Measurements from ENCODE around the gene SNX15. TPM values are rescaled to one million over a fixed set of nuclear protein-coding genes. Genes with fewer than 3 reads are reported as not detected.
"Not testable (repeated sequence)": the region's sequence is repeated elsewhere in the genome, so short reads cannot be mapped to it uniquely, and the experiment has no call there.

Gene SNX15
- total RNA-seq: 39.4 TPM

GRCh38 chr11:65027213-65028067, at the start of gene SNX15:
SNX15 (plus strand) TSS chr11:65027439; CDS start chr11:65027538, 99 bp downstream.
- DNase-seq (ENCODE audit: low spot score): peak; percentile 94

GRCh38 chr11:64983339-64983738, 43.9 kb upstream of the SNX15 start:
- DNase-seq (ENCODE audit: low spot score): not testable (repeated sequence)

GRCh38 chr11:64987998-64988854, 39.0 kb upstream of the SNX15 start:
- no peak for DNase-seq (ENCODE audit: low spot score)

GRCh38 chr11:64989416-64989815, 37.8 kb upstream of the SNX15 start:
- no peak for DNase-seq (ENCODE audit: low spot score)

GRCh38 chr11:64990222-64990923, 36.9 kb upstream of the SNX15 start:
- DNase-seq (ENCODE audit: low spot score): no peak

- DNase-seq (ENCODE audit: low spot score): no peak
These were observed 32.9 kb upstream of the SNX15 start for GRCh38 chr11:64994318-64994717.

GRCh38 chr11:64996327-64996709, 30.9 kb upstream of the SNX15 start:
- no peak for DNase-seq (ENCODE audit: low spot score)

- peak; percentile 80 for DNase-seq (ENCODE audit: low spot score)
These were observed 30.4 kb upstream of the SNX15 start, which contains the start of gene BATF2 for GRCh38 chr11:64996710-64997380. BATF2 (minus strand) TSS chr11:64996971; CDS start chr11:64996914, 57 bp downstream.

- DNase-seq (ENCODE audit: low spot score): no peak
These were observed 29.1 kb upstream of the SNX15 start for GRCh38 chr11:64998141-64998540.

- DNase-seq (ENCODE audit: low spot score): no peak
These were observed 28.4 kb upstream of the SNX15 start for GRCh38 chr11:64998690-64999431.

GRCh38 chr11:64999478-64999877, 27.8 kb upstream of the SNX15 start:
- no peak for DNase-seq (ENCODE audit: low spot score)

GRCh38 chr11:65002706-65003105, 24.5 kb upstream of the SNX15 start:
- no peak for DNase-seq (ENCODE audit: low spot score)

GRCh38 chr11:65003282-65003681, 24.0 kb upstream of the SNX15 start:
- DNase-seq (ENCODE audit: low spot score): no peak

GRCh38 chr11:65003968-65004367, 23.3 kb upstream of the SNX15 start:
- not testable (repeated sequence) for DNase-seq (ENCODE audit: low spot score)

- DNase-seq (ENCODE audit: low spot score): no peak
These were observed 19.2 kb upstream of the SNX15 start for GRCh38 chr11:65008016-65008415.

GRCh38 chr11:65008873-65009272, 18.4 kb upstream of the SNX15 start:
- DNase-seq (ENCODE audit: low spot score): no peak

- DNase-seq (ENCODE audit: low spot score): peak; percentile 93
These were observed 13.9 kb upstream of the SNX15 start for GRCh38 chr11:65013130-65013887.

- DNase-seq (ENCODE audit: low spot score): peak; percentile 89
These were observed 13.1 kb upstream of the SNX15 start, which contains the start of gene ARL2 for GRCh38 chr11:65013888-65014725. ARL2 (plus strand) TSS chr11:65014160; CDS start chr11:65014208, 48 bp downstream.

GRCh38 chr11:65014726-65015227, 12.5 kb upstream of the SNX15 start:
- DNase-seq (ENCODE audit: low spot score): no peak
